LNCaP clone FGC (cell line): ENCODE measurements around the gene NLRP2B.
"Not testable (repeated sequence)": the region's sequence is repeated elsewhere in the genome, so short reads cannot be mapped to it uniquely, and the experiment has no call there.

ENCODE experiments used
- DNase-seq: peaks from one replicate; pipeline ENCODE4 v3.0.0-alpha.2; 2011; ENCODE audit warnings: low read depth
- H3K4me3 ChIP-seq: 2 replicates; pipeline ENCODE4 v1.5.1; 2011; ENCODE audit warnings: mild to moderate bottlenecking, low read depth, low read length, control low read depth
- TF ChIP-seq, protein P1 (sequence below): IDR thresholded peaks from 2 replicates; pipeline ENCODE4 v1.5.1; 2012; ENCODE audit warnings: mild to moderate bottlenecking; ENCODE audit not compliant: control insufficient read depth, insufficient read depth; ENCODE audit errors: extremely low read depth

NLRP2B gene

DNA sequence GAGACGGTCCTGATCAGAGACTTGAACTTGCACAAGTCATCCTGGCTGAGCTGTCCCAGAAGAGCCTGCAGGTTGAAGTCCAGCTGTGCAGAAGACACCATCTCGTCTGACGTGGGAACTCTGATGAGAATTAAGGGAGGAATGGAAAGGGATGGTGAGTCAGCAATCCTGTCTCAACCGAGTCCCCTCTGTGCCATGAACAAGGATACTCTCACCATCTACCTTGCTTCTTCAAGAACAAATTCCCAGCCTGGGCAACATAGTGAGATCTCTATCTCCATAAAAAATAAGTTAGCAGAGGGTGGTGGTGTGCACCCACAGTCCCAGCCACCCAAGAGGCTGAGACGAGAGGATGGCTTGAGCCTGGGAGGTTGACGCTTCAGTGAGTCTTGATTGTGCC lies at the start of gene NLRP2B:
TSS of gene NLRP2B (minus strand) at position 101 of the 400 bp plus-strand sequence.
- no peak within 1 kb of the TSS for H3K4me3 ChIP-seq
- TF ChIP-seq, protein P1, sequence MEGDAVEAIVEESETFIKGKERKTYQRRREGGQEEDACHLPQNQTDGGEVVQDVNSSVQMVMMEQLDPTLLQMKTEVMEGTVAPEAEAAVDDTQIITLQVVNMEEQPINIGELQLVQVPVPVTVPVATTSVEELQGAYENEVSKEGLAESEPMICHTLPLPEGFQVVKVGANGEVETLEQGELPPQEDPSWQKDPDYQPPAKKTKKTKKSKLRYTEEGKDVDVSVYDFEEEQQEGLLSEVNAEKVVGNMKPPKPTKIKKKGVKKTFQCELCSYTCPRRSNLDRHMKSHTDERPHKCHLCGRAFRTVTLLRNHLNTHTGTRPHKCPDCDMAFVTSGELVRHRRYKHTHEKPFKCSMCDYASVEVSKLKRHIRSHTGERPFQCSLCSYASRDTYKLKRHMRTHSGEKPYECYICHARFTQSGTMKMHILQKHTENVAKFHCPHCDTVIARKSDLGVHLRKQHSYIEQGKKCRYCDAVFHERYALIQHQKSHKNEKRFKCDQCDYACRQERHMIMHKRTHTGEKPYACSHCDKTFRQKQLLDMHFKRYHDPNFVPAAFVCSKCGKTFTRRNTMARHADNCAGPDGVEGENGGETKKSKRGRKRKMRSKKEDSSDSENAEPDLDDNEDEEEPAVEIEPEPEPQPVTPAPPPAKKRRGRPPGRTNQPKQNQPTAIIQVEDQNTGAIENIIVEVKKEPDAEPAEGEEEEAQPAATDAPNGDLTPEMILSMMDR = no peak
- DNase-seq = no peak

- not testable (repeated sequence) for DNase-seq, H3K4me3 ChIP-seq
These were observed 45.9 kb upstream of the NLRP2B start for GRCh38 chrX:57725995-57726394.

GRCh38 chrX:57681341-57681740 lies 1.3 kb upstream of the NLRP2B start:
- DNase-seq = no peak
- no peak overlapping the region for H3K4me3 ChIP-seq
- TF ChIP-seq, protein P1 = no peak

GRCh38 chrX:57678686-57679428 lies 1.2 kb downstream of the NLRP2B start:
- TF ChIP-seq, protein P1 = no peak
- DNase-seq = no peak
- no peak overlapping the region for H3K4me3 ChIP-seq

DNA sequence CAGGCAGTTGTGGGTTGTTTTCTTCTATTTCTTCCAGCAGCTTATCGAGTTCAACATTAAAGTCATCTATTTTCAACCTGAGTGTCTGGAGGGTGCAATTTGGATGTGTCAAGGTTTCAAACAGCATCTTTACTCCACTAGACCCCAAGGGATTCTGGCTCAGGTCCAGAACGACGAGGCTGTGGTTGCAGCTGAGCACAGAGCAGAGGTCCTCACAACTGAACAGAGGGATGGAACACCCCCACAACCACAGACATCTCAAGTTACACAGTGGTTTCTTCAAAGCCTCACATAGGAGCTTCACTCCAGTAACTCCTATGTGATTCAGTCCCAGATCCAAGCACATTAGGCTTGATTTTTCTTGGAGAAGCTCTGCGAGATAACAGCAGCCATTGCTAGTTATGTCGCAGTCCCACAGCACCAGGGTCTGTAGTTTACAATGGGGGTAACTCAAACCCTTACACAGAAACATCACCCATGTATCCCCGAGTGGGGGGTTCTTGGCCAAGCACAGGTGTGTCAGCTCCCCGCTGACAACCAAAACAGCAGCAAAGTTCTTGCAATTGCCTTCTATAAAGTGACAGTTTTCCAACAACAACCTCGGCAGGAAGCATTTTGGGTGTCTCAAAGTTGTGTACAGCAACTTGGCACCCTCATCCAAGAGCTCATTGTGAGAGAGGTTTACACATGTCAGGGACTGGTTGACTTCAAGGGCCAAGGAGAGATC lies 2.8 kb downstream of the NLRP2B start:
- H3K4me3 ChIP-seq = no peak overlapping the region
- DNase-seq = no peak
- TF ChIP-seq, protein P1 = no peak

DNA sequence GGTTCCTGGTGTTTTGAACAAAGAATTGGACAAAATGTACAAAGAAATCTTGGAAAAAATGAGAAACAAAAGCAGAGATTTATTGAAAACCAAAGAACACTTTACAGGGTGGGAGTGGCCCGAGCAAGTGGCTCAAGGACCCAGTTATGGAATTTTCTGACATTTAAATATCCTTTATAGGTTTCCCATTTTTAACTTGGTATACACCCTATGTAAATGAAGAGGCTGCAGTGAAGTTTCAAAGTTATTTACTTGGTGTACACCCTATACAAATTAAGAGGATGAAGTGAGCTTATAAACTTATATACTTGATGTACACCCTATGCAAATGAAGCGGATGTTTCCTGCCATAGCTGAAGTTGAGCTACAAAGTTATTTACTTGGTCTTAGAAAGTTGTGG lies 4.7 kb downstream of the NLRP2B start:
- TF ChIP-seq, protein P1 = no peak
- H3K4me3 ChIP-seq = no peak overlapping the region
- DNase-seq = no peak

- no peak overlapping the region for H3K4me3 ChIP-seq
- no peak for DNase-seq
- TF ChIP-seq, protein P1 = no peak
These were observed 5.2 kb downstream of the NLRP2B start for GRCh38 chrX:57674861-57675260.
